CD14-positive monocyte (primary cell): ENCODE results near the gene AKAP8L. TPM values are rescaled to one million over a fixed set of nuclear protein-coding genes. Genes with fewer than 3 reads are reported as not detected.

Experiments used
- DNase-seq, 3 donors: peaks; one replicate each; pipeline ENCODE4 v3.0.0-alpha.2; 2011 to 2022
- H2AFZ ChIP-seq: 2 replicates; pipeline ENCODE4 v1.6.0; 2012; ENCODE audit warnings: mild to moderate bottlenecking, low read depth, low read length, inconsistent platforms; ENCODE audit not compliant: insufficient read depth, poor library complexity, severe bottlenecking
- H3K27ac ChIP-seq, 2 donors: 1 replicate in 1 of 2; 2 replicates in 1 of 2; pipeline ENCODE4 v1.5.1; 2012 to 2013; ENCODE audit warnings: low read length in 2 of 2, control low read depth in 1 of 2, inconsistent platforms in 1 of 2, low read depth in 1 of 2, mild to moderate bottlenecking in 1 of 2
- H3K27me3 ChIP-seq, 2 donors: one replicate each; pipeline versions ENCODE4 v1.6.0 to v1.6.1; 2011 to 2013; ENCODE audit warnings: low read length in 2 of 2; ENCODE audit not compliant: control insufficient read depth in 2 of 2, insufficient read depth in 2 of 2
- H3K36me3 ChIP-seq, 2 donors: replicated peaks in 1 of 2; 1 replicate in 1 of 2; 2 replicates in 1 of 2; pipeline versions ENCODE4 v1.5.1 to v1.6.1; 2012 to 2013; ENCODE audit warnings: low read length in 2 of 2, control low read depth in 1 of 2, inconsistent platforms in 1 of 2, mild to moderate bottlenecking in 1 of 2; ENCODE audit not compliant: insufficient read depth in 2 of 2, control insufficient read depth in 1 of 2
- H3K4me1 ChIP-seq, 2 donors: 1 replicate in 1 of 2; 2 replicates in 1 of 2; pipeline versions ENCODE4 v1.5.1 to v1.6.1; 2012 to 2013; ENCODE audit warnings: low read length in 2 of 2, control low read depth in 1 of 2, inconsistent platforms in 1 of 2, mild to moderate bottlenecking in 1 of 2, moderate library complexity in 1 of 2; ENCODE audit not compliant: insufficient read depth in 2 of 2, control insufficient read depth in 1 of 2
- H3K4me2 ChIP-seq: replicated peaks from 2 replicates; pipeline ENCODE3; 2012; ENCODE audit warnings: low read length, moderate library complexity, mild to moderate bottlenecking; ENCODE audit not compliant: poor library complexity, severe bottlenecking; ENCODE audit errors: extremely low read depth
- H3K4me3 ChIP-seq, 3 experiments: fragments of 200-600 bp in 1 of 3; sonication (generic) in 1 of 3; replicated peaks in 1 of 3; 1 replicate in 2 of 3; 2 replicates in 1 of 3; pipeline ENCODE4 v1.5.1; 2011 to 2013; ENCODE audit warnings: low read length in 3 of 3, mild to moderate bottlenecking in 3 of 3, control low read depth in 2 of 3, low read depth in 2 of 3, inconsistent platforms in 1 of 3, moderate library complexity in 1 of 3
- H3K79me2 ChIP-seq: 2 replicates; pipeline ENCODE4 v1.6.0; 2012; ENCODE audit warnings: mild to moderate bottlenecking, control low read depth, inconsistent platforms, low read length, moderate library complexity; ENCODE audit not compliant: insufficient read depth
- H3K9ac ChIP-seq: 2 replicates; pipeline ENCODE4 v1.6.0; 2017; ENCODE audit warnings: low read length, mild to moderate bottlenecking; ENCODE audit not compliant: insufficient read depth, poor library complexity, severe bottlenecking
- H3K9me3 ChIP-seq, 2 donors: replicated peaks in 1 of 2; 1 replicate in 1 of 2; 2 replicates in 1 of 2; pipeline versions ENCODE4 v1.5.1 to v1.6.1; 2012 to 2013; ENCODE audit warnings: low read length in 2 of 2, control low read depth in 1 of 2; ENCODE audit not compliant: control insufficient read depth in 1 of 2, insufficient read depth in 1 of 2
- H4K20me1 ChIP-seq: 2 replicates; pipeline ENCODE4 v1.6.0; 2012; ENCODE audit warnings: mild to moderate bottlenecking, low read length, control low read depth, moderate library complexity; ENCODE audit not compliant: insufficient read depth
- H3K27ac Mint-ChIP-seq, 7 donors: one replicate each; pipeline ENCODE4 v1.8.0; 2020; ENCODE audit warnings: mild to moderate bottlenecking in 7 of 7, mixed read lengths in 7 of 7, moderate library complexity in 6 of 7, inconsistent platforms in 2 of 7
- H3K27me3 Mint-ChIP-seq, 3 donors: one replicate each; pipeline ENCODE4 v1.8.0; 2021 to 2022; ENCODE audit warnings: low read depth in 3 of 3, mild to moderate bottlenecking in 3 of 3, mixed read lengths in 3 of 3, moderate library complexity in 3 of 3, inconsistent platforms in 1 of 3
- H3K36me3 Mint-ChIP-seq, 2 donors: one replicate each; pipeline ENCODE4 v1.8.0; 2020; ENCODE audit warnings: mixed read lengths in 2 of 2, inconsistent platforms in 1 of 2, mild to moderate bottlenecking in 1 of 2
- H3K4me1 Mint-ChIP-seq: one replicate; pipeline ENCODE4 v1.8.0; 2020; ENCODE audit warnings: mild to moderate bottlenecking, mixed read lengths
- H3K4me3 Mint-ChIP-seq, 2 donors: one replicate each; pipeline ENCODE4 v1.8.0; 2020; ENCODE audit warnings: mild to moderate bottlenecking in 2 of 2, mixed read lengths in 2 of 2, moderate library complexity in 1 of 2
- H3K9me3 Mint-ChIP-seq, 7 donors: one replicate each; pipeline ENCODE4 v1.8.0; 2020 to 2022; ENCODE audit warnings: mixed read lengths in 7 of 7, mild to moderate bottlenecking in 6 of 7, moderate library complexity in 6 of 7, inconsistent platforms in 2 of 7
- WGBS: methylation state at CpG from one replicate; pipeline ENCODE4 v1.1.5; 2013; ENCODE audit warnings: missing lambda C conversion rate; ENCODE audit not compliant: insufficient coverage; 5-methylcytosine and 5-hydroxymethylcytosine counted together
- intact Hi-C, 2 donors: fragments of 100-400 bp; cut with micrococcal nuclease; formaldehyde crosslinking; loops; one replicate each; pipeline versions ENCODE4 v1.15.0 to v1.15.1; 2023
- polyA plus RNA-seq, 3 donors: library from polyadenylated mRNA; depleted of rRNA in 1 of 3; unstranded in 2 of 3; stranded (reverse) in 1 of 3; fragments of 300-500 nt in 2 of 3; fragments of >200 nt in 1 of 3; fragmentation: Illumina TruSeq in 2 of 3; gene quantifications; 1 replicate in 2 of 3; 2 replicates in 1 of 3; pipeline ENCODE4 v1.2.3, GENCODE V29; 2012 to 2021
- TF ChIP-seq, protein P1 (sequence below): fragments of 200-600 bp; IDR thresholded peaks from one replicate; pipeline ENCODE4 v1.8.0; 2022; ENCODE audit warnings: antibody characterized with exemption, mild to moderate bottlenecking

The AKAP8L gene
- polyA plus RNA-seq, 3 donors = 21.4 to 103 (median 39.0) TPM

DNA sequence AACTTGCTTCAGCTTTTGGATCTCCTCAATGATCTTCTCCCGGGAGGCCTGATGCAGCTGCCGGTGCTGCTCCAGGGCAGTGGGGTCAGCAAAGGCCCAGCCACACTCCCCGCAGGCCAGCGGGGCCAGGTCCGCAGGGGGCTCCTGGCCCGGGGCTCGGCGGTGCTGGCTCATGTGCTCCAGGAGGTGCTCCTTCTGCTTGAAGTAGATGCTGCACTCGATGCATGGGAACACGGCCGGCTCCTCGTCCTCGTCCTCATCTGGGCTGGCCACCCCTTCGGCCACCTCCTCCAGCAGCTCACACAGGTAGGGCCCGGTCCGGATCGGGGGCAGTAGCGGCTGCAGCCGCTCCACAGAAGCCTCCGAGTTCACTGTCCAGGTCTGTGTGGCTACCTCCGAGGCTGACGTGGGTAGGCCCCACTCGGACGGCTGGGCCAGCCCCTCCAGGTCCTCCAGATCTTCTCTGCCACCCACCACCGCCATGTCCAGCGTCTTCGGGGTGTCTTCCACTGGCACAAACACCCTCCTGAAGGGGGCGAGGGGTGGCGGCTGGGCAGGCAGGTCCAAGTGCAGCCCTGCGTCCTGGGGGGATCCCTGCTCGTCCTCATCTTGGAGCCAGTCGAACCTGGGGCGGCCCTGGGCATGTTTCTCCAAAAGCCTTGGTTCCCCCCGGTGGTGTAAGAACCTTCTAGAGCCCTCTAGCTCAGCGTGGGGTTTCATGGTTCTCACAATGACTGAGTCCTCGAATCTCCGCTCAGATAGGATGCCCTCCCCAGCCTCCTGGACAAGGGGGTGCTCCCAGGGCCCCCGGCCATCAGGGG, 21.2 kb upstream of the AKAP8L start:
- no peak for DNase-seq
- Histone ChIP-seq H3K4me2 (no peak overlapping the region), H3K79me2 (no peaks in the 10 kb centered on the region), H3K4me3 (no peak overlapping the region), H3K9ac (no peak overlapping the region), H4K20me1 (no peaks in the 10 kb centered on the region), H3K27me3 (no peaks in the 10 kb centered on the region), H3K36me3 (no peaks in the 10 kb centered on the region), H3K9me3 (no peaks in the 10 kb centered on the region), H2AFZ (no peak overlapping the region), H3K27ac (no peak overlapping the region), H3K4me1 (no peaks in the 10 kb centered on the region)
- no peak overlapping the region for H3K4me3 Mint-ChIP-seq
- H3K27ac Mint-ChIP-seq = no peak overlapping the region
- intact Hi-C loops = no loop called here
- WGBS = 98% methylated on average over 38 of the region's 38 CpGs
- peaks cover 0 to 4% (median 3%) of the 10 kb centered on the region in 3 donors for H3K27me3 Mint-ChIP-seq
- no peaks in the 10 kb centered on the region for H3K36me3 Mint-ChIP-seq
- no peaks in the 10 kb centered on the region for H3K4me1 Mint-ChIP-seq
- H3K9me3 Mint-ChIP-seq = no peaks in the 10 kb centered on the region
- TF ChIP-seq, protein P1, sequence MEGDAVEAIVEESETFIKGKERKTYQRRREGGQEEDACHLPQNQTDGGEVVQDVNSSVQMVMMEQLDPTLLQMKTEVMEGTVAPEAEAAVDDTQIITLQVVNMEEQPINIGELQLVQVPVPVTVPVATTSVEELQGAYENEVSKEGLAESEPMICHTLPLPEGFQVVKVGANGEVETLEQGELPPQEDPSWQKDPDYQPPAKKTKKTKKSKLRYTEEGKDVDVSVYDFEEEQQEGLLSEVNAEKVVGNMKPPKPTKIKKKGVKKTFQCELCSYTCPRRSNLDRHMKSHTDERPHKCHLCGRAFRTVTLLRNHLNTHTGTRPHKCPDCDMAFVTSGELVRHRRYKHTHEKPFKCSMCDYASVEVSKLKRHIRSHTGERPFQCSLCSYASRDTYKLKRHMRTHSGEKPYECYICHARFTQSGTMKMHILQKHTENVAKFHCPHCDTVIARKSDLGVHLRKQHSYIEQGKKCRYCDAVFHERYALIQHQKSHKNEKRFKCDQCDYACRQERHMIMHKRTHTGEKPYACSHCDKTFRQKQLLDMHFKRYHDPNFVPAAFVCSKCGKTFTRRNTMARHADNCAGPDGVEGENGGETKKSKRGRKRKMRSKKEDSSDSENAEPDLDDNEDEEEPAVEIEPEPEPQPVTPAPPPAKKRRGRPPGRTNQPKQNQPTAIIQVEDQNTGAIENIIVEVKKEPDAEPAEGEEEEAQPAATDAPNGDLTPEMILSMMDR = no peak

DNA sequence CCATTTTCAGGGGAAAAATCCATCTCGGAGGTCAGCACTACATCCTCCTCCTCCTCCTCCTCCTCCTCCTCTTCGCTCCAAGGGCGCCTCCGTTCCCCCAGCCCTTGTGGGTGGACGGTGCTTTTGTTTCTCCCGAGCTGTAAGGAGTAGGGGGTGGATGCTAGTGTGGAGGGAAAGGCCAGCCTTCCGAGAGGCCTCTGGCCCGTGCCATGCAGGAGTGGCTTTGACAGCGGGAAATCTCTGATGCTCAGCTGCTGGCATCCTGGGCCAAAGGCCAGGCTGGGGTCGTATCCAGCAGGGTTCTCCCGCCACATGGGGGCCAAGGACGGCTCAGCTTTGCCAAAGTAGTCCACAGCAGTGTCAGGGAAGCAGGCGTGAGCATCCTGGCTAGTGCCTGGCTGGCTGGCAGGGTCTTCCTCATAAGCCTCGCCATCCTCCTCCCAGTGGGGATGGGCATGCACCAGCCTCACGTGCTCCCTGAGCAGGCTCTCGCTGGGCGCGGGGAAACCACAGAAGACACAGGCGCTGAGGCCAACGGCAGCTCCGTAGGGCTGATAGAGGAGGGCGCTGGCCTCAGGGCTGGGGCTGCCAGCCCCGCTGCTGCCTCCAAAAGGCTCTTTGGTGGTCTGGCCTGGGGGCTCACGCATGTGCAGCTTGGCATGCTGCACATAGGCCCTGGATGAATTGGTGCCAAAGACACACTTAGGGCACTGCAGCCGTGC, 20.5 kb upstream of the AKAP8L start:
- Histone ChIP-seq H3K4me1 (no peaks in the 10 kb centered on the region), H3K36me3 (no peaks in the 10 kb centered on the region), H4K20me1 (no peaks in the 10 kb centered on the region), H2AFZ (no peak overlapping the region), H3K79me2 (no peaks in the 10 kb centered on the region), H3K27me3 (no peaks in the 10 kb centered on the region), H3K9me3 (no peaks in the 10 kb centered on the region), H3K4me2 (no peak overlapping the region), H3K27ac (no peak overlapping the region), H3K9ac (no peak overlapping the region), H3K4me3 (no peak overlapping the region)
- Mint-ChIP-seq H3K4me1 (no peaks in the 10 kb centered on the region), H3K27me3 (peaks cover 0 to 5% (median 3%) of the 10 kb centered on the region in 3 donors), H3K27ac (no peak overlapping the region), H3K36me3 (no peaks in the 10 kb centered on the region), H3K9me3 (no peaks in the 10 kb centered on the region), H3K4me3 (no peak overlapping the region)
- DNase-seq = no peak
- 46% methylated on average over 18 of the region's 25 CpGs for WGBS
- intact Hi-C loops = no loop called here
- TF ChIP-seq, protein P1 = no peak
